ENCODE results near the gene TMEM178B.

TMEM178B gene

GRCh38 chr7:141123522-141123921 lies 49.7 kb downstream of the TMEM178B start:
- H3K9ac ChIP-seq (ENCODE audit: low read depth, low read length, poor library complexity): no peak overlapping the region
- H2AK5ac ChIP-seq (ENCODE audit: low read depth, low read length): no peak overlapping the region
- H3K36me3 ChIP-seq (replicated peaks in 1 of 2; ENCODE audit: control insufficient read depth in 2 of 2, insufficient read depth in 2 of 2, low read length in 2 of 2): no peaks in the 10 kb centered on the region
- no peak overlapping the region for H2AFZ ChIP-seq (ENCODE audit: low read length)
- no peak overlapping the region for H3K4ac ChIP-seq (ENCODE audit: low read length)
- no peaks in the 10 kb centered on the region for H3K79me1 ChIP-seq (ENCODE audit: low read depth, low read length)
- no peak for DNase-seq (ENCODE audit: low spot score)
- H4K8ac ChIP-seq (ENCODE audit: low read depth, low read length): no peak overlapping the region
- H3K9me3 ChIP-seq (replicated peaks in 1 of 2; ENCODE audit: control insufficient read depth in 2 of 2, insufficient read depth in 1 of 2, low read depth in 1 of 2, low read length in 2 of 2): no peaks in the 10 kb centered on the region
- H2BK120ac ChIP-seq (ENCODE audit: low read depth, low read length): no peak overlapping the region
- H3K4me1 ChIP-seq (ENCODE audit: control insufficient read depth in 2 of 2, insufficient read depth in 1 of 2, low read depth in 1 of 2, low read length in 2 of 2): peaks cover 0 to 6% of the 10 kb centered on the region in 2 donors
- H4K91ac ChIP-seq (ENCODE audit: low read depth, low read length, poor library complexity): no peak overlapping the region
- no peak overlapping the region for H2BK15ac ChIP-seq (ENCODE audit: low read length)
- no peak overlapping the region for H3K27ac ChIP-seq (replicated peaks; ENCODE audit: low read length)
- no peaks in the 10 kb centered on the region for H3K27me3 ChIP-seq (ENCODE audit: control insufficient read depth in 3 of 3, insufficient read depth in 3 of 3, low read depth in 1 of 3, low read length in 3 of 3)
- no peak overlapping the region for H3K14ac ChIP-seq (ENCODE audit: low read length)
- no peak overlapping the region for H2BK5ac ChIP-seq (ENCODE audit: low read length)
- no CpG with 5 or more reads among the region's 1 CpG for WGBS, 2 donors (ENCODE audit: extremely low coverage in 2 of 2, insufficient read length in 2 of 2, insufficient replicate concordance in 1 of 2)
- no peak overlapping the region for H2BK12ac ChIP-seq (ENCODE audit: low read length)
- no peak overlapping the region for H3K4me2 ChIP-seq (ENCODE audit: insufficient read depth, low read length, poor library complexity, severe bottlenecking)
- no peak overlapping the region for H3K4me3 ChIP-seq (ENCODE audit: low read length in 2 of 2)
- H3K18ac ChIP-seq (ENCODE audit: low read length): no peak overlapping the region
- no peak overlapping the region for H3K23ac ChIP-seq (ENCODE audit: low read depth, low read length, poor library complexity)

- Histone ChIP-seq H3K4me2 (ENCODE audit: insufficient read depth, low read length, poor library complexity, severe bottlenecking) (no peak overlapping the region), H3K9ac (ENCODE audit: low read depth, low read length, poor library complexity) (no peak overlapping the region), H3K4ac (ENCODE audit: low read length) (no peak overlapping the region), H2AK5ac (ENCODE audit: low read depth, low read length) (no peak overlapping the region), H3K36me3 (replicated peaks in 1 of 2; ENCODE audit: control insufficient read depth in 2 of 2, insufficient read depth in 2 of 2, low read length in 2 of 2) (no peaks in the 10 kb centered on the region), H3K79me1 (ENCODE audit: low read depth, low read length) (no peaks in the 10 kb centered on the region), H3K23ac (ENCODE audit: low read depth, low read length, poor library complexity) (no peak overlapping the region), H3K14ac (ENCODE audit: low read length) (no peak overlapping the region), H3K4me3 (ENCODE audit: low read length in 2 of 2) (no peak overlapping the region), H2BK15ac (ENCODE audit: low read length) (no peak overlapping the region), H2BK120ac (ENCODE audit: low read depth, low read length) (no peak overlapping the region), H3K9me3 (replicated peaks in 1 of 2; ENCODE audit: control insufficient read depth in 2 of 2, insufficient read depth in 1 of 2, low read depth in 1 of 2, low read length in 2 of 2) (no peaks in the 10 kb centered on the region), H4K91ac (ENCODE audit: low read depth, low read length, poor library complexity) (no peak overlapping the region), H3K4me1 (ENCODE audit: control insufficient read depth in 2 of 2, insufficient read depth in 1 of 2, low read depth in 1 of 2, low read length in 2 of 2) (no peaks in the 10 kb centered on the region), H3K27ac (replicated peaks; ENCODE audit: low read length) (no peak overlapping the region), H4K8ac (ENCODE audit: low read depth, low read length) (no peak overlapping the region), H3K27me3 (ENCODE audit: control insufficient read depth in 3 of 3, insufficient read depth in 3 of 3, low read depth in 1 of 3, low read length in 3 of 3) (no peaks in the 10 kb centered on the region), H2AFZ (ENCODE audit: low read length) (no peak overlapping the region), H2BK5ac (ENCODE audit: low read length) (no peak overlapping the region), H3K18ac (ENCODE audit: low read length) (no peak overlapping the region), H2BK12ac (ENCODE audit: low read length) (no peak overlapping the region)
- no peak for DNase-seq (ENCODE audit: low spot score)
- WGBS, 2 donors (ENCODE audit: extremely low coverage in 2 of 2, insufficient read length in 2 of 2, insufficient replicate concordance in 1 of 2): 100% methylated on average over 2 of the region's 5 CpGs
Observed at GRCh38 chr7:141126107-141126506, 52.2 kb downstream of the TMEM178B start.

- no peak for DNase-seq (ENCODE audit: low spot score)
- H3K4ac ChIP-seq (ENCODE audit: low read length): no peak overlapping the region
- H3K14ac ChIP-seq (ENCODE audit: low read length): no peak overlapping the region
- no peak overlapping the region for H3K27ac ChIP-seq (replicated peaks; ENCODE audit: low read length)
- H4K8ac ChIP-seq (ENCODE audit: low read depth, low read length): no peak overlapping the region
- H3K27me3 ChIP-seq (ENCODE audit: control insufficient read depth in 3 of 3, insufficient read depth in 3 of 3, low read depth in 1 of 3, low read length in 3 of 3): no peaks in the 10 kb centered on the region
- no peak overlapping the region for H3K9ac ChIP-seq (ENCODE audit: low read depth, low read length, poor library complexity)
- H3K23ac ChIP-seq (ENCODE audit: low read depth, low read length, poor library complexity): no peak overlapping the region
- no peak overlapping the region for H2BK12ac ChIP-seq (ENCODE audit: low read length)
- no peak overlapping the region for H3K4me3 ChIP-seq (ENCODE audit: low read length in 2 of 2)
- H3K4me1 ChIP-seq (ENCODE audit: control insufficient read depth in 2 of 2, insufficient read depth in 1 of 2, low read depth in 1 of 2, low read length in 2 of 2): no peaks in the 10 kb centered on the region
- peaks cover 3% of the 10 kb centered on the region for H3K79me1 ChIP-seq (ENCODE audit: low read depth, low read length)
- H2AK5ac ChIP-seq (ENCODE audit: low read depth, low read length): no peak overlapping the region
- no peak overlapping the region for H2AFZ ChIP-seq (ENCODE audit: low read length)
- H3K9me3 ChIP-seq (replicated peaks in 1 of 2; ENCODE audit: control insufficient read depth in 2 of 2, insufficient read depth in 1 of 2, low read depth in 1 of 2, low read length in 2 of 2): peaks cover 0 to 3% of the 10 kb centered on the region in 2 donors
- H3K36me3 ChIP-seq (replicated peaks in 1 of 2; ENCODE audit: control insufficient read depth in 2 of 2, insufficient read depth in 2 of 2, low read length in 2 of 2): peaks cover 0 to 3% of the 10 kb centered on the region in 2 donors
- no peak overlapping the region for H3K18ac ChIP-seq (ENCODE audit: low read length)
- H2BK120ac ChIP-seq (ENCODE audit: low read depth, low read length): no peak overlapping the region
- no peak overlapping the region for H2BK15ac ChIP-seq (ENCODE audit: low read length)
- no peak overlapping the region for H3K4me2 ChIP-seq (ENCODE audit: insufficient read depth, low read length, poor library complexity, severe bottlenecking)
- no peak overlapping the region for H4K91ac ChIP-seq (ENCODE audit: low read depth, low read length, poor library complexity)
- H2BK5ac ChIP-seq (ENCODE audit: low read length): no peak overlapping the region
- no CpG with 5 or more reads among the region's 2 CpGs for WGBS, 2 donors (ENCODE audit: extremely low coverage in 2 of 2, insufficient read length in 2 of 2, insufficient replicate concordance in 1 of 2)
Observed at GRCh38 chr7:141128506-141128905, 54.6 kb downstream of the TMEM178B start.

- no peak overlapping the region for H2BK120ac ChIP-seq (ENCODE audit: low read depth, low read length)
- peaks cover 3% of the 10 kb centered on the region for H3K79me1 ChIP-seq (ENCODE audit: low read depth, low read length)
- H3K4me1 ChIP-seq (ENCODE audit: control insufficient read depth in 2 of 2, insufficient read depth in 1 of 2, low read depth in 1 of 2, low read length in 2 of 2): no peaks in the 10 kb centered on the region
- no peak overlapping the region for H3K18ac ChIP-seq (ENCODE audit: low read length)
- no peak overlapping the region for H4K8ac ChIP-seq (ENCODE audit: low read depth, low read length)
- H2AFZ ChIP-seq (ENCODE audit: low read length): no peak overlapping the region
- no peak overlapping the region for H3K23ac ChIP-seq (ENCODE audit: low read depth, low read length, poor library complexity)
- DNase-seq (ENCODE audit: low spot score): no peak
- H2BK12ac ChIP-seq (ENCODE audit: low read length): no peak overlapping the region
- peaks cover 0 to 3% of the 10 kb centered on the region in 2 donors for H3K36me3 ChIP-seq (replicated peaks in 1 of 2; ENCODE audit: control insufficient read depth in 2 of 2, insufficient read depth in 2 of 2, low read length in 2 of 2)
- no peak overlapping the region for H2BK15ac ChIP-seq (ENCODE audit: low read length)
- H3K9ac ChIP-seq (ENCODE audit: low read depth, low read length, poor library complexity): no peak overlapping the region
- no peak overlapping the region for H3K4me2 ChIP-seq (ENCODE audit: insufficient read depth, low read length, poor library complexity, severe bottlenecking)
- H2BK5ac ChIP-seq (ENCODE audit: low read length): no peak overlapping the region
- H3K9me3 ChIP-seq (replicated peaks in 1 of 2; ENCODE audit: control insufficient read depth in 2 of 2, insufficient read depth in 1 of 2, low read depth in 1 of 2, low read length in 2 of 2): peaks cover 0 to 3% of the 10 kb centered on the region in 2 donors
- no peak overlapping the region for H2AK5ac ChIP-seq (ENCODE audit: low read depth, low read length)
- H3K27me3 ChIP-seq (ENCODE audit: control insufficient read depth in 3 of 3, insufficient read depth in 3 of 3, low read depth in 1 of 3, low read length in 3 of 3): no peaks in the 10 kb centered on the region
- WGBS, 2 donors (ENCODE audit: extremely low coverage in 2 of 2, insufficient read length in 2 of 2, insufficient replicate concordance in 1 of 2): no CpG with 5 or more reads among the region's 2 CpGs
- H4K91ac ChIP-seq (ENCODE audit: low read depth, low read length, poor library complexity): no peak overlapping the region
- H3K4me3 ChIP-seq (ENCODE audit: low read length in 2 of 2): no peak overlapping the region
- H3K14ac ChIP-seq (ENCODE audit: low read length): no peak overlapping the region
- no peak overlapping the region for H3K4ac ChIP-seq (ENCODE audit: low read length)
- no peak overlapping the region for H3K27ac ChIP-seq (replicated peaks; ENCODE audit: low read length)
Observed at GRCh38 chr7:141128931-141129330, 55.1 kb downstream of the TMEM178B start.
